ENCODE data around the gene ILF2.

DNA sequence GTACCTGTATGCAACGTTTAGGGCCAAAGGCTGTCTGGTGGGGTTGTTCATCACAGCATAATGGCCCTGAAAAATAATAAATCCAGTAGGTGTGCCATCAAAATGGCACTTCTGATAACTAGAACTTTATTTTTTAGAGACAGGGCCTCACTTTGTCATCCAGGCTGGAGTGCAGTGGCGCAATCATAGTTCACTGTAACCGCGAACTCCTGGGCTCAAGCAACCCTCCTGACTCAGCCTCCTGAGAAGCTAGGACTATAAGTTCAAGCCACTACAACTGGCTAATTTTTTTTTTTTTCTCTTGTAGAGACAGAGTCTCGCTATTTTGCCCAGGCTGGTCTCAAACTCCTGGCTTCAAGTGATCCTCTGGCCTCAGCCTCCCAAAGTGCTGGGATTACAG is 7.6 kb downstream of the ILF2 start:
- TF ChIP-seq EZH2phosphoT487 (IDR thresholded peaks at IDR 0.05; ENCODE audit: insufficient read depth, low read depth) = no peak
- no peak for TF ChIP-seq EZH2 (IDR thresholded peaks at IDR 0.05; ENCODE audit: insufficient read depth, poor library complexity, severe bottlenecking)

Data from GM23248 (cell line).